ENCODE measurements around the gene SMOC2. TPM values are rescaled to one million over a fixed set of nuclear protein-coding genes. Genes with fewer than 3 reads are reported as not detected.

Gene SMOC2
- total RNA-seq, 2 donors from 2014 or later, result 17.8 to 167 TPM

GRCh38 chr6:168396561-168396960 lies 44.4 kb upstream of the SMOC2 start:
- Histone ChIP-seq H3K4me3 (no peak overlapping the region), H3K27me3 (replicated peaks; ENCODE audit: insufficient read depth) (no peaks in the 10 kb centered on the region), H3K36me3 (no peaks in the 10 kb centered on the region), H3K4me1 (replicated peaks) (no peaks in the 10 kb centered on the region), H3K27ac (no peak overlapping the region), H3K9me3 (no peaks in the 10 kb centered on the region)
- no peak for TF ChIP-seq CTCF (IDR thresholded peaks at IDR 0.05)
- no peak for TF ChIP-seq POLR2A (IDR thresholded peaks at IDR 0.05)
- TF ChIP-seq POLR2AphosphoS5 (IDR thresholded peaks at IDR 0.05), result no peak
- 95% methylated on average over 16 of the region's 16 CpGs for WGBS
- DNase-seq (ENCODE audit: low spot score), result no peak
- intact Hi-C loops (cut with DNase I), result no loop called here

GRCh38 chr6:168397012-168397411 lies 44.0 kb upstream of the SMOC2 start:
- WGBS, result 77% methylated on average over 10 of the region's 10 CpGs

GRCh38 chr6:168400037-168400436 lies 40.9 kb upstream of the SMOC2 start:
- 58% methylated on average over 2 of the region's 2 CpGs for WGBS
- no peak for TF ChIP-seq POLR2A (IDR thresholded peaks at IDR 0.05)
- TF ChIP-seq POLR2AphosphoS5 (IDR thresholded peaks at IDR 0.05), result no peak
- no peak for TF ChIP-seq CTCF (IDR thresholded peaks at IDR 0.05)
- Histone ChIP-seq H3K36me3 (no peaks in the 10 kb centered on the region), H3K27ac (no peak overlapping the region), H3K4me1 (replicated peaks) (no peaks in the 10 kb centered on the region), H3K27me3 (replicated peaks; ENCODE audit: insufficient read depth) (no peaks in the 10 kb centered on the region), H3K9me3 (no peaks in the 10 kb centered on the region), H3K4me3 (no peak overlapping the region)
- intact Hi-C loops (cut with DNase I), result no loop called here
- no peak for DNase-seq (ENCODE audit: low spot score)

More at GRCh38 chr6:168397012-168397411, 44.0 kb upstream of the SMOC2 start:
- DNase-seq (ENCODE audit: low spot score), result no peak
- Histone ChIP-seq H3K36me3 (no peaks in the 10 kb centered on the region), H3K9me3 (no peaks in the 10 kb centered on the region), H3K4me1 (replicated peaks) (no peaks in the 10 kb centered on the region), H3K27me3 (replicated peaks; ENCODE audit: insufficient read depth) (no peaks in the 10 kb centered on the region), H3K27ac (no peak overlapping the region), H3K4me3 (no peak overlapping the region)
- intact Hi-C loops (cut with DNase I), result no loop called here
- TF ChIP-seq CTCF (IDR thresholded peaks at IDR 0.05), result no peak
- no peak for TF ChIP-seq POLR2AphosphoS5 (IDR thresholded peaks at IDR 0.05)
- TF ChIP-seq POLR2A (IDR thresholded peaks at IDR 0.05), result no peak

- no peaks in the 10 kb centered on the region for H3K27me3 ChIP-seq (replicated peaks; ENCODE audit: insufficient read depth)
- 87% methylated on average over 9 of the region's 9 CpGs for WGBS
- TF ChIP-seq POLR2A (IDR thresholded peaks at IDR 0.05), result no peak
- no peak for TF ChIP-seq CTCF (IDR thresholded peaks at IDR 0.05)
- no peak for TF ChIP-seq POLR2AphosphoS5 (IDR thresholded peaks at IDR 0.05)
- H3K36me3 ChIP-seq, result no peaks in the 10 kb centered on the region
- H3K4me3 ChIP-seq, result no peak overlapping the region
- intact Hi-C loops (cut with DNase I), result no loop called here
- no peaks in the 10 kb centered on the region for H3K4me1 ChIP-seq (replicated peaks)
- H3K9me3 ChIP-seq, result no peaks in the 10 kb centered on the region
- H3K27ac ChIP-seq, result no peak overlapping the region
- no peak for DNase-seq (ENCODE audit: low spot score)
Observed at GRCh38 chr6:168403370-168404005, 37.5 kb upstream of the SMOC2 start.

- intact Hi-C loops (cut with DNase I), result no loop called here
- no peak overlapping the region for H3K27ac ChIP-seq
- H3K27me3 ChIP-seq (replicated peaks; ENCODE audit: insufficient read depth), result no peaks in the 10 kb centered on the region
- TF ChIP-seq POLR2AphosphoS5 (IDR thresholded peaks at IDR 0.05) (no peak), POLR2A (IDR thresholded peaks at IDR 0.05) (no peak), CTCF (IDR thresholded peaks at IDR 0.05) (no peak)
- 100% methylated on average over 1 of the region's 1 CpG for WGBS
- no peaks in the 10 kb centered on the region for H3K4me1 ChIP-seq (replicated peaks)
- H3K36me3 ChIP-seq, result no peaks in the 10 kb centered on the region
- no peak for DNase-seq (ENCODE audit: low spot score)
- no peak overlapping the region for H3K4me3 ChIP-seq
- H3K9me3 ChIP-seq, result no peaks in the 10 kb centered on the region
Observed at GRCh38 chr6:168404560-168404959, 36.4 kb upstream of the SMOC2 start.

Data from prostate gland (tissue), 2 donors.